Endothelial cell of umbilical vein (primary cell): Measurements from ENCODE around the gene BRPF1. TPM values are rescaled to one million over a fixed set of nuclear protein-coding genes. Genes with fewer than 3 reads are reported as not detected.

Source experiments
- BruUV-seq: library from RNA; stranded (reverse); fragments of 400-500 nt; replicated peaks from 2 replicates; lab custom pipeline; 2021; lab: Mats Ljungman, UMichigan
- CTCF ChIA-PET: fragments of 300-600, 350-600 bp; sonication (Branson Sonifier 250); formaldehyde crosslinking; loops from one replicate; lab custom pipeline; 2021; ENCODE audit warnings: antibody characterized with exemption, inconsistent platforms; lab: Charles Lee
- POLR2A ChIA-PET: fragments of 300-600, 350-600 bp; sonication (Branson Sonifier 250); formaldehyde crosslinking; loops from one replicate; lab custom pipeline; 2021; ENCODE audit warnings: antibody characterized with exemption, inconsistent platforms; lab: Charles Lee
- DNase-seq: peaks from one replicate; pipeline ENCODE4 v3.0.0-alpha.2; 2011; ENCODE audit warnings: low read depth, low spot score
- FAIRE-seq: peaks from 2 replicates; lab custom pipeline; 2011; peaks lifted over from hg19 to GRCh38; lab: Jason Lieb, UNC
- H2AFZ ChIP-seq: 2 replicates; pipeline ENCODE4 v1.6.0; 2012; ENCODE audit warnings: low read depth, low read length, control low read depth, inconsistent platforms
- H3K27ac ChIP-seq: 2 replicates; pipeline ENCODE4 v1.5.1; 2011; ENCODE audit warnings: low read depth, mild to moderate bottlenecking, control low read depth, low read length, moderate library complexity; ENCODE audit not compliant: insufficient read depth
- H3K27me3 ChIP-seq, 2 experiments: 2 replicates each; pipeline versions ENCODE4 v1.6.0 to v1.6.1; 2011; ENCODE audit warnings: low read length in 2 of 2, mixed read lengths in 1 of 2; ENCODE audit not compliant: control insufficient read depth in 2 of 2, insufficient read depth in 2 of 2
- H3K36me3 ChIP-seq, 2 experiments: 2 replicates in 1 of 2; 3 replicates in 1 of 2; pipeline ENCODE4 v1.5.1; 2011; ENCODE audit warnings: low read length in 2 of 2, mild to moderate bottlenecking in 1 of 2, moderate library complexity in 1 of 2; ENCODE audit not compliant: control insufficient read depth in 2 of 2, insufficient read depth in 2 of 2; ENCODE audit errors: extremely low read depth in 1 of 2
- H3K4me1 ChIP-seq: 3 replicates; pipeline ENCODE4 v1.5.1; 2011; ENCODE audit warnings: mild to moderate bottlenecking, low read length; ENCODE audit not compliant: control insufficient read depth, insufficient read depth; ENCODE audit errors: extremely low read depth
- H3K4me2 ChIP-seq: 2 replicates; pipeline ENCODE4 v1.6.1; 2011; ENCODE audit warnings: low read length, control low read depth, mixed read lengths; ENCODE audit not compliant: insufficient read depth
- H3K4me3 ChIP-seq, 3 experiments: fragments of 200-600 bp in 1 of 3; sonication (generic), shearing (Covaris generic) in 1 of 3; replicated peaks in 1 of 3; 2 replicates each; pipeline ENCODE4 v1.5.1; 2011 to 2016; ENCODE audit warnings: control low read depth in 3 of 3, low read length in 3 of 3, mild to moderate bottlenecking in 2 of 3, inconsistent platforms in 1 of 3, low read depth in 1 of 3, moderate library complexity in 1 of 3; ENCODE audit not compliant: insufficient read depth in 1 of 3
- H3K79me2 ChIP-seq: 2 replicates; pipeline ENCODE4 v1.6.0; 2012; ENCODE audit warnings: low read length, inconsistent platforms; ENCODE audit not compliant: control insufficient read depth, insufficient read depth
- H3K9ac ChIP-seq: replicated peaks from 2 replicates; pipeline ENCODE3; 2011; ENCODE audit warnings: low read length, control low read depth; ENCODE audit not compliant: insufficient read depth; ENCODE audit errors: extremely low read depth
- H3K9me1 ChIP-seq: replicated peaks from 3 replicates; pipeline ENCODE4 v1.6.0; 2011; ENCODE audit warnings: mild to moderate bottlenecking, low read length; ENCODE audit not compliant: control insufficient read depth, insufficient read depth; ENCODE audit errors: extremely low read depth
- H3K9me3 ChIP-seq: replicated peaks from 2 replicates; pipeline ENCODE4 v1.5.1; 2012; ENCODE audit warnings: low read length, inconsistent platforms; ENCODE audit not compliant: control insufficient read depth, insufficient read depth
- H4K20me1 ChIP-seq: replicated peaks from 2 replicates; pipeline ENCODE3; 2011; ENCODE audit warnings: mild to moderate bottlenecking, low read length; ENCODE audit not compliant: control insufficient read depth, insufficient read depth; ENCODE audit errors: extremely low read depth
- CTCF ChIP-seq, 2 donors: IDR thresholded peaks; 1 replicate in 1 of 2; 2 replicates in 1 of 2; pipeline ENCODE4 v1.5.1; 2011; ENCODE audit warnings: low read length in 2 of 2, mild to moderate bottlenecking in 2 of 2, moderate library complexity in 2 of 2, control low read depth in 1 of 2, inconsistent platforms in 1 of 2, low read depth in 1 of 2; ENCODE audit not compliant: insufficient read depth in 1 of 2; ENCODE audit errors: extremely low read depth in 1 of 2
- EZH2 ChIP-seq: IDR thresholded peaks from 2 replicates; pipeline ENCODE4 v1.6.1; 2012; ENCODE audit warnings: borderline replicate concordance, low read depth, mild to moderate bottlenecking, moderate library complexity, low read length, inconsistent platforms; ENCODE audit not compliant: severe bottlenecking
- FOS ChIP-seq: IDR thresholded peaks from 2 replicates; pipeline ENCODE4 v1.6.1; 2011; ENCODE audit warnings: mild to moderate bottlenecking, low read length, moderate library complexity, borderline replicate concordance; ENCODE audit not compliant: insufficient read depth
- GATA2 ChIP-seq: IDR thresholded peaks from 2 replicates; pipeline ENCODE4 v1.7.0; 2011; ENCODE audit warnings: low read depth, mild to moderate bottlenecking, moderate library complexity, mixed read lengths, low read length; ENCODE audit not compliant: insufficient read length, insufficient read depth
- JUN ChIP-seq: IDR thresholded peaks from 2 replicates; pipeline ENCODE4 v1.6.1; 2011; ENCODE audit warnings: borderline replicate concordance, low read depth; ENCODE audit not compliant: insufficient read length, insufficient read depth
- MAX ChIP-seq: IDR thresholded peaks from 2 replicates; pipeline ENCODE4 v1.6.1; 2011; ENCODE audit not compliant: insufficient read depth, insufficient read length
- MYC ChIP-seq: IDR thresholded peaks from one replicate; pipeline ENCODE4 v1.6.1; 2011; ENCODE audit warnings: mild to moderate bottlenecking, low read depth, low read length
- POLR2A ChIP-seq: IDR thresholded peaks from 2 replicates; pipeline ENCODE4 v1.6.1; 2012; ENCODE audit warnings: low read depth, mild to moderate bottlenecking, control low read depth, low read length
- POLR2AphosphoS5 ChIP-seq: IDR thresholded peaks from 2 replicates; pipeline ENCODE4 v1.6.1; 2012; ENCODE audit warnings: low read depth, mild to moderate bottlenecking, control low read depth, low read length, moderate library complexity; ENCODE audit not compliant: insufficient read depth
- dilution Hi-C: fragments of 300-500 bp; cut with MboI; formaldehyde crosslinking; loops from one replicate; pipeline ENCODE4 v1.15.0; 2019; ENCODE audit warnings: low sequenced_read_pairs; ENCODE audit not compliant: extremely low pct_ligation_motif_present
- intact Hi-C: fragments of 100-400 bp; cut with micrococcal nuclease; formaldehyde crosslinking; loops from one replicate; pipeline ENCODE4 v1.10.0; 2022
- polyA plus RNA-seq, 4 experiments: library from polyadenylated mRNA; depleted of rRNA in 3 of 4; stranded (reverse) in 3 of 4; unstranded in 1 of 4; fragments of >200 nt; gene quantifications; 2 replicates each; pipeline versions ENCODE4 v1.2.1 to v1.2.3, GENCODE V29; 2011 to 2012; ENCODE audit warnings: missing spikeins in 1 of 4
- total RNA-seq: library from RNA; stranded (reverse); gene quantifications from 2 replicates; pipeline ENCODE4 v1.2.3, GENCODE V29; 2021

The BRPF1 gene
- total and polyA plus RNA-seq, 2 donors (not counting 3 experiments of a cell fraction or from before 2014, with no cell fraction given): 12.5 to 26.2 TPM

GRCh38 chr3:9698293-9698692 is 33.2 kb upstream of the BRPF1 start:
- H3K36me3 ChIP-seq: peaks cover 0 to 25% of the 10 kb centered on the region in 2 experiments
- H3K9me3 ChIP-seq: no peaks in the 10 kb centered on the region
- no peaks in the 10 kb centered on the region for H3K9me1 ChIP-seq
- intact Hi-C loops: no loop called here
- BruUV-seq: no TSS peak
- H3K4me1 ChIP-seq: no peaks in the 10 kb centered on the region
- dilution Hi-C loops: no loop called here
- ChIA-PET POLR2A (no interaction called here), CTCF (interaction anchor here (0.7 to 1.4 kb wide), 2 partner anchors 9 to 1152 kb away, joined by 3 to 5 read pairs; no protein-coding TSS in a partner anchor)
- H3K27me3 ChIP-seq: no peaks in the 10 kb centered on the region
- no peak overlapping the region for H3K9ac ChIP-seq
- H3K4me2 ChIP-seq: no peak overlapping the region
- TF ChIP-seq GATA2 (no peak), CTCF (IDR thresholded peaks at IDR 0.05; ENCODE audit: extremely low read depth in 1 of 2, insufficient read depth in 1 of 2, low read depth in 1 of 2, low read length in 2 of 2) (no peak), JUN (no peak), FOS (no peak)
- no peaks in the 10 kb centered on the region for H3K79me2 ChIP-seq
- H3K27ac ChIP-seq: no peak overlapping the region
- H3K4me3 ChIP-seq: no peak overlapping the region
- no peaks in the 10 kb centered on the region for H4K20me1 ChIP-seq
- no peak for FAIRE-seq
- no peak for DNase-seq
- no peak overlapping the region for H2AFZ ChIP-seq

GRCh38 chr3:9700536-9700935 is 31.0 kb upstream of the BRPF1 start:
- H2AFZ ChIP-seq: no peak overlapping the region
- H3K27ac ChIP-seq: no peak overlapping the region
- no peak for FAIRE-seq
- no TSS peak for BruUV-seq
- no peak overlapping the region for H3K4me2 ChIP-seq
- dilution Hi-C loops: no loop called here
- peaks cover 7% of the 10 kb centered on the region for H3K4me1 ChIP-seq
- ChIA-PET CTCF (interaction anchor here (0.7 kb wide), 1 partner anchor 164 kb away, joined by 3 read pairs; no protein-coding TSS in a partner anchor), POLR2A (no interaction called here)
- no peaks in the 10 kb centered on the region for H4K20me1 ChIP-seq
- H3K4me3 ChIP-seq: no peak overlapping the region
- H3K9me1 ChIP-seq: no peaks in the 10 kb centered on the region
- intact Hi-C loops: loop anchor here (10.0 kb wide), 1 partner anchor 346 kb away; no protein-coding TSS in a partner anchor
- DNase-seq: no peak
- TF ChIP-seq JUN (no peak), GATA2 (no peak), POLR2AphosphoS5 (no peak), MYC (no peak), CTCF (IDR thresholded peaks at IDR 0.05; ENCODE audit: extremely low read depth in 1 of 2, insufficient read depth in 1 of 2, low read depth in 1 of 2, low read length in 2 of 2) (no peak), EZH2 (no peak), FOS (no peak), POLR2A (no peak), MAX (no peak)
- peaks cover 0 to 12% of the 10 kb centered on the region in 2 experiments for H3K36me3 ChIP-seq
- H3K9me3 ChIP-seq: no peaks in the 10 kb centered on the region
- no peaks in the 10 kb centered on the region for H3K79me2 ChIP-seq
- H3K27me3 ChIP-seq: peaks cover 1 to 3% of the 10 kb centered on the region in 2 experiments
- no peak overlapping the region for H3K9ac ChIP-seq
